ENCODE measurements around the gene SGCG. TPM values are rescaled to one million over a fixed set of nuclear protein-coding genes. Genes with fewer than 3 reads are reported as not detected.

Gene SGCG
- total and polyA plus RNA-seq, 10 of the 15 experiments (the other 5 are each of a cell fraction or from before 2014, with no cell fraction given): not detected

- TF ChIP-seq NR2C1 (IDR thresholded peaks at IDR 0.05) (no peak), IRF3 (IDR thresholded peaks at IDR 0.05) (no peak), SUPT20H (IDR thresholded peaks at IDR 0.05; ENCODE audit: borderline replicate concordance, control insufficient read depth, low read depth, low read length) (no peak)
Observed at GRCh38 chr13:23325191-23325590, 144.4 kb downstream of the SGCG start (continued).

DNA sequence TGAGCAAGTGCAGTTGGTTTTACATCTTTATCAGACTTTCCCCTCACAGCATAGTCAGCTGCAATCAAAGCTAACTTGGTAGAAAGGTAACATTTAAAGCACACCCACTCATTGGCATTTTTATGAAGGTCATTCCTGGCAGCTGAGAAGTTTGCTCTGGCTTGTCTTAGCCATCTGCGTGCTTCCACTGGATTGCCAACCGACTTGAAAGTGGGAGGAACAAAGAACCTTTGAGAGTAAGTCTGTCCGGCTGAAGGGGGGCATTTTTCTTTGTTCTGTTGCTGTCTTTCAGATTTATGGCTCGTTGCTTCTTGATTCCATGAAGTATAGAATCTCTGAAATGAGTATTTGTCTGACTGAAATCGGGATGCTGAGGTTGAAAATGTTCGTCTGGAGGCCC is 149.6 kb downstream of the SGCG start:
- no peak for TF ChIP-seq TAF1 (IDR thresholded peaks at IDR 0.05; ENCODE audit: borderline replicate concordance, low read depth, low read length)
- TF ChIP-seq, protein P1, sequence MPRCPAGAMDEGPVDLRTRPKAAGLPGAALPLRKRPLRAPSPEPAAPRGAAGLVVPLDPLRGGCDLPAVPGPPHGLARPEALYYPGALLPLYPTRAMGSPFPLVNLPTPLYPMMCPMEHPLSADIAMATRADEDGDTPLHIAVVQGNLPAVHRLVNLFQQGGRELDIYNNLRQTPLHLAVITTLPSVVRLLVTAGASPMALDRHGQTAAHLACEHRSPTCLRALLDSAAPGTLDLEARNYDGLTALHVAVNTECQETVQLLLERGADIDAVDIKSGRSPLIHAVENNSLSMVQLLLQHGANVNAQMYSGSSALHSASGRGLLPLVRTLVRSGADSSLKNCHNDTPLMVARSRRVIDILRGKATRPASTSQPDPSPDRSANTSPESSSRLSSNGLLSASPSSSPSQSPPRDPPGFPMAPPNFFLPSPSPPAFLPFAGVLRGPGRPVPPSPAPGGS (IDR thresholded peaks at IDR 0.05; ENCODE audit: borderline replicate concordance, insufficient read depth, low read depth, low read length, poor library complexity, severe bottlenecking): no peak
- no peak for TF ChIP-seq STAT1 (conservative IDR thresholded peaks at IDR 0.05)
- TF ChIP-seq ZZZ3 (IDR thresholded peaks at IDR 0.05; ENCODE audit: control insufficient read depth, insufficient read length, low read depth): no peak
- no peak for TF ChIP-seq TCF12 (IDR thresholded peaks at IDR 0.05; ENCODE audit: low read depth, low read length)
- no peak for TF ChIP-seq MTA2 (IDR thresholded peaks at IDR 0.05; ENCODE audit: low read depth)
- TF ChIP-seq CREM (IDR thresholded peaks at IDR 0.05; ENCODE audit: low read depth): no peak
- no peak for TF ChIP-seq ETV6 (conservative IDR thresholded peaks at IDR 0.05 in 1 of 2, IDR thresholded peaks at IDR 0.05 in 1 of 2; ENCODE audit: borderline replicate concordance in 1 of 2, low read depth in 1 of 2)
- no peak for TF ChIP-seq MEF2A (IDR thresholded peaks at IDR 0.05; ENCODE audit: insufficient read depth, low read depth, low read length)
- WGBS (ENCODE audit: insufficient coverage, insufficient replicate concordance, low lambda C conversion rate, missing lambda C conversion rate): 89% methylated on average over 6 of the region's 6 CpGs
- DNase-seq (ENCODE audit: low read depth, low spot score) (no peak), FAIRE-seq (no peak), ATAC-seq (no peak)
- H3K27me3 ChIP-seq (replicated peaks in 1 of 2; ENCODE audit: control insufficient read depth in 2 of 2, insufficient read depth in 2 of 2, low read length in 1 of 2): no peaks in the 10 kb centered on the region
- SMC1A ChIA-PET (ENCODE audit: uncharacterized antibody, unreplicated experiment): interaction anchor here (0.6 to 2.1 kb wide), 3 partner anchors 10 to 57 kb away, joined by 3 to 8 read pairs (median 4); no protein-coding TSS in a partner anchor
- in situ Hi-C loops (cut with MboI) (no loop called here), intact Hi-C loops (cut with micrococcal nuclease; ENCODE audit: unreplicated experiment) (no loop called here)
- CTCF ChIA-PET: interaction anchor here (0.9 to 1.3 kb wide), 4 partner anchors 8 to 542 kb away, joined by 3 to 7 read pairs (median 3); no protein-coding TSS in a partner anchor
- no peaks in the 10 kb centered on the region; a peak in 1 of 4 replicates for H3K36me3 ChIP-seq (ENCODE audit: control insufficient read depth in 2 of 2, insufficient read depth in 2 of 2, low read length in 1 of 2)
- no peak overlapping the region for H3K4me2 ChIP-seq (ENCODE audit: control insufficient read depth, insufficient read depth)
- peaks cover 4% of the 10 kb centered on the region; the same call in 2 of the 3 replicates for H3K9me3 ChIP-seq (replicated peaks; ENCODE audit: control insufficient read depth, insufficient read depth, low read length)
- no peaks in the 10 kb centered on the region for H3K79me2 ChIP-seq (ENCODE audit: control insufficient read depth, insufficient read depth, low read length)
- no peak overlapping the region for H3K9ac ChIP-seq (ENCODE audit: control insufficient read depth, insufficient read depth, low read length)
- H3K27ac ChIP-seq (ENCODE audit: control insufficient read depth, insufficient read depth): no peak overlapping the region
- RAD21 ChIA-PET (ENCODE audit: unreplicated experiment): no interaction called here
- H3K4me3 ChIP-seq: no peak overlapping the region
- no peaks in the 10 kb centered on the region for H4K20me1 ChIP-seq (ENCODE audit: control insufficient read depth, insufficient read depth)
- BruUV-seq (replicated peaks): no TSS peak
- H2AFZ ChIP-seq (ENCODE audit: control insufficient read depth, low read depth, low read length): no peak overlapping the region
- POLR2A ChIA-PET: no interaction called here
- peaks cover under 1% of the 10 kb centered on the region; the same call in 1 of the 2 replicates for H3K4me1 ChIP-seq (ENCODE audit: control insufficient read depth, insufficient read depth, low read length)

All from GM12878 (cell line).